22Rv1 (cell line): Measurements from ENCODE around the gene C6orf89.

Source experiments
- ZFX ChIP-seq: fragments of 450-650 bp; IDR thresholded peaks from 2 replicates; pipeline ENCODE4 v1.6.1; 2017; ENCODE audit warnings: antibody characterized with exemption, borderline replicate concordance
- TF ChIP-seq, protein P1 (sequence below): fragments of 450-650 bp; IDR thresholded peaks from 2 replicates; pipeline ENCODE4 v1.5.1; 2017; ENCODE audit warnings: mild to moderate bottlenecking

DNA sequence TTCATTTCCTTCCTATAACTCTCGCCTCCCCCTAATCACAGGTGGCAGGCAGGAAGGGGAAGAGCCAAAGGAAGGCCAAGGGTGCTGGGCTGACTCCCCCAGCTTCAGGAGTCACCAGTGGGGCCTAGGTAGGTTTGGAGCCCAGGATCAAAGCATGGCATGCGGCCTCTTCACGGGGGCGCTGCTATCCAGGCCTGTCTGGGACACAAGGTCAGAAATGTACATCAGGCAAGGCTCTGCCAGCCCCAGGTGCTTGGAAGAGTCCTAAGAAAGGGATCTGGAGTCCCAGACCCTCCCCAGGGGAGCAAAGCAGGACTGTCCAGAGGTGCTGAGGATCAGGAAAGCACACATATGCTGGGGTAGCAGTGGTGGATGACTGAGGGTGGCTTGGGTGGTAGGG lies 79.2 kb downstream of the C6orf89 start:
- TF ChIP-seq, protein P1, sequence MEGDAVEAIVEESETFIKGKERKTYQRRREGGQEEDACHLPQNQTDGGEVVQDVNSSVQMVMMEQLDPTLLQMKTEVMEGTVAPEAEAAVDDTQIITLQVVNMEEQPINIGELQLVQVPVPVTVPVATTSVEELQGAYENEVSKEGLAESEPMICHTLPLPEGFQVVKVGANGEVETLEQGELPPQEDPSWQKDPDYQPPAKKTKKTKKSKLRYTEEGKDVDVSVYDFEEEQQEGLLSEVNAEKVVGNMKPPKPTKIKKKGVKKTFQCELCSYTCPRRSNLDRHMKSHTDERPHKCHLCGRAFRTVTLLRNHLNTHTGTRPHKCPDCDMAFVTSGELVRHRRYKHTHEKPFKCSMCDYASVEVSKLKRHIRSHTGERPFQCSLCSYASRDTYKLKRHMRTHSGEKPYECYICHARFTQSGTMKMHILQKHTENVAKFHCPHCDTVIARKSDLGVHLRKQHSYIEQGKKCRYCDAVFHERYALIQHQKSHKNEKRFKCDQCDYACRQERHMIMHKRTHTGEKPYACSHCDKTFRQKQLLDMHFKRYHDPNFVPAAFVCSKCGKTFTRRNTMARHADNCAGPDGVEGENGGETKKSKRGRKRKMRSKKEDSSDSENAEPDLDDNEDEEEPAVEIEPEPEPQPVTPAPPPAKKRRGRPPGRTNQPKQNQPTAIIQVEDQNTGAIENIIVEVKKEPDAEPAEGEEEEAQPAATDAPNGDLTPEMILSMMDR = no peak
- TF ChIP-seq ZFX = no peak
